GM19023 (cell line): ENCODE results near the gene GRB7.
"Not testable (repeated sequence)": the region's sequence is repeated elsewhere in the genome, so short reads cannot be mapped to it uniquely, and the experiment has no call there.

Source experiments
- ATAC-seq: cut with Tn5 transposase; IDR thresholded peaks from one replicate; pipeline ENCODE4 v1.9.1; 2021; ENCODE audit warnings: mild to moderate bottlenecking, moderate library complexity; ENCODE audit not compliant: unreplicated experiment

Gene GRB7

DNA sequence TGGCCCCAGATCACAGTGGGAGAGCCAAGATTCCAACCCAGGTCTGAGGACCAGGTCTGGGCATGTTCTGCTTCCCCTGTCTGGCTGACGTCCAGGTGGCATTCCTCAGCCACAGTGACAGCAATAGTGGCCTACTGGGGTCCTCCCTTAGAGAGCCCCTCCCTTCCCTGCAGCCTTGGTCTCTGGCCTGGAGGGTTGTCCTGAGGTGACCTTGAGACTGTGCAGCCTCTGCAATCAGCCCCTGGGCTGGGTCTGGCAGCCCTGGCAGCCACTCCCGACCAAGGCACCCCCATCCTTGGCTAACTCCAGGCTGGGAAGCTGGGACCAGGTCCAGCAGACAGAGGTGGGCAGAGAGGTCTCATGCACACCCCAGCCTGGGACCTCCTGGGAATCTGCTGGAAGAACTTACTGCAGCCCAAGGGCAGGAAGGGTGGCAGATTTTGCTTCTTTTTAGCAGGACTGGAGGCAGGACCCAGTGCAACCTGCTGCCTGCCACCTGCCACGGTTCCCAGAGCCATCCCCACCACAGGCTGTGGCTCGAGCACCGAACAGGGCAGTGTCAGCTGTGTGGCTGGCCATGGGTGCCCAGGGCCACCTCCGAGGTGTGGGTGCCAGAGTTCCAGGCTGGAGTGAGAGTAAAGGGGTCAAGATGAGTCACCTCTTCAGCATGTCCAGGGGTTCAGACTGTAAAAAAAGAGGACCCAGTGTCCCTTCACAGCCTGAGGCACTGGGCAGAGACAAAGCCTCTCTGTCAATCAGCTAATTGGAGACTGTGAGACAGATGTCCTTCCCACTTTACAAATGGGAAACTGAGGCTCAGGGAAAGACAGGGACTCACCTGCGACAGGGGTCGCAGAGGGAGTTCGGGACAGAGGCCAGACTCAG is 12.6 kb downstream of the GRB7 start:
- no peak for ATAC-seq

DNA sequence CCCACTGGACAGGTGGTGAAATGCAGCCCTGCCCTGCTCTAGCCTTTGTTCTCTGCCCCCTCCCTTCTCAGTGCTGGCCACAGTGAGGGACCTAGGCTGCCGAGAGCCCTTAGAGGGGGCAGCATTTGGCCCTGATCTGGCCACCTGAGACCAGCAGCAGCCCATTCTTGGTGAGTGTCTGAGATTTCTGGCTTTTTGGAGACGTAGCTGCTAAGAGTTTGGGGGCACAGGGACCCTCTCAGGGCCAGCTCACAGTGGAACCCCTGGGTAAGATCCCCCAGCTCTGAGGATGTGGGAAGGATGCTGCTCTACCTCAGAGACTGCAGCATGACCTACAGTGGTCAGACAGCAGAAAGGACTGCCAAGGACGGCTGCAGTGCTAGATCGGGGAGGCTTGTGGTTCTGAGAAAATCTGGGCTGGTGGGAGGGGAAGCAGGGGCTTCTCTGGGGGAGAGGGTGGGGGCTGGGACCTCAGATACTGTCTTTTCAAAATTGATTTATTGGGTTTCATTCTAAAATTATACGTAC is 13.3 kb downstream of the GRB7 start:
- no peak for ATAC-seq

DNA sequence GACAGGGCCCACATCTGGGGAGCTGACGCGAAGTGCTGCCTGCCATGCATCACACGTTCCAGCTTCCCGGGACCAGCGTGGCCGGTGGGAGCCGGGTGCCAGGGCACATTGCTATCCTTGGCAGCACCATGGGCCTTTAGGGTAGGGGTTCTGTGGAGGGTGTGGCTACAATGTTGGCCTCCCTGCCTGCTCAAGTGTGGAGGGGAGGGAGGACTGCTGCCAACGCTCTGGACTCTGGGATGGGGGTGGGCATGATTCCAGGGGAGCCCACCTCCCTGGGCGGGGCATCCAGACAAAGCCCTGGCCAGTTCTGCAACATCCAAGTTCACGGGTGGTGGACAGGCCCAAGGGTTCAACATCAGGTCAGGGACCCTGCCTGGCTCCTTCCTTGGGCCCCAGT is 13.9 kb downstream of the GRB7 start:
- no peak for ATAC-seq

DNA sequence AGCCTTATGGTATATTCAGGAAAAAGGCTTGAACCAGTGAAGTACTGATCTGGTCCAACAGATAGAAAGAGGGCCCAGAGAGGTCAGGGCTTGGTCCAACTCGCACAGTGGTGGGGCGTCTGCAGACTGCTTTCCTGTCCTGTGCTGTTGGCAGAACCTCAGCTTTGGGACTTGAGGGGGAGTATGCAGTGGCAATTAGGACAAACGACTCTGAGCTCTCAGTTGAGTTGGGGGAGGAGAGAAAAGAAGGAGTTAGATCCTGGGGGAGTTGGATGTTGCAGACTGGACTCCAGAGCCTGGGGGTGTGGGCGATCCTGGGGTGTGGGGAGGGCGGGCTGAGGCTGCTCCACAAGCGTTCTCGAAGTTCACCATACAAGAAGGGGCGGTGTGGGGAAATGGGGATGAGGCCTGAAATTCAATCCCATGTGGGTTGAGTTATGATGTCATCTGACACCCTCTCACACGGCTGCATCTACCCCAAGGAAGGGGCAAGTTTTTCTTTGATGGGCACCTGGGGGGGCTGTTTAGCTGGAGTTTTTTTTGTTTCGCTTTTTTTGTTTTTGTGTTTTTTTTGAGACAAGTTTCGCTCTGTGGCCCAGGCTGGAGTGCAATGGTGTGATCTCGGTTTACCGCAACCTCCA is 14.6 kb downstream of the GRB7 start:
- ATAC-seq: no peak

DNA sequence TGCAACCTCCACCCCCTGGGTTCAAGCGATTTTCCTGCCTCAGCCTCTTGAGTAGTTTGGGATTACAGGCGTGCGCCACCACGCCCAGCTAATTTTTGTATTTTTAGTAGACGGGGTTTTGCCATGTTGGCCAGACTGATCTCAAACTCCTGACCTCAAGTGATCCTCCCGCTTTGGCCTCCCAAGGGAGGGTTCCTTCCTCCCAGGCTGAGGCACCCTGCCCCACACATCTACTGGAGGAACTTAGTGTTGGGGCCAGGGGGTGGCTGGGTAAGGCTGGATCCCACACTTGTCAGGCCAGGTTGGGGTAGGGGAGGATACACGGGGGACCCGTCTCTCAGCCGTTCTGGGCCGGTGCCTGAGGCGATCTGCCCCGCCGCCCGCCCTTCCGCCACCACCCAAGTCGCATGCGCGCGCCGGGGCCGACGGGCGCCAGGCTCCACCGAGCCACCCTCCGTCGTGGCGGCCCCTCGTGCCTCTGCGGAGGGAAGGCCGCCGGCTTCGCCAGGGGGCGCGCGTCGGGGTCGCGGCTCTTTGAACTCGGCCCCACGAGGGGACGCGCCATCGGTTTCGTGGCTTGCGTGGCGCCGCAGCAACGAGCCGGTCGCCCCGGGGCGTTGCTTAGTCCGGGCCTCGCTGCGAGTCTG is 15.9 kb downstream of the GRB7 start:
- peak; percentile 16 for ATAC-seq

DNA sequence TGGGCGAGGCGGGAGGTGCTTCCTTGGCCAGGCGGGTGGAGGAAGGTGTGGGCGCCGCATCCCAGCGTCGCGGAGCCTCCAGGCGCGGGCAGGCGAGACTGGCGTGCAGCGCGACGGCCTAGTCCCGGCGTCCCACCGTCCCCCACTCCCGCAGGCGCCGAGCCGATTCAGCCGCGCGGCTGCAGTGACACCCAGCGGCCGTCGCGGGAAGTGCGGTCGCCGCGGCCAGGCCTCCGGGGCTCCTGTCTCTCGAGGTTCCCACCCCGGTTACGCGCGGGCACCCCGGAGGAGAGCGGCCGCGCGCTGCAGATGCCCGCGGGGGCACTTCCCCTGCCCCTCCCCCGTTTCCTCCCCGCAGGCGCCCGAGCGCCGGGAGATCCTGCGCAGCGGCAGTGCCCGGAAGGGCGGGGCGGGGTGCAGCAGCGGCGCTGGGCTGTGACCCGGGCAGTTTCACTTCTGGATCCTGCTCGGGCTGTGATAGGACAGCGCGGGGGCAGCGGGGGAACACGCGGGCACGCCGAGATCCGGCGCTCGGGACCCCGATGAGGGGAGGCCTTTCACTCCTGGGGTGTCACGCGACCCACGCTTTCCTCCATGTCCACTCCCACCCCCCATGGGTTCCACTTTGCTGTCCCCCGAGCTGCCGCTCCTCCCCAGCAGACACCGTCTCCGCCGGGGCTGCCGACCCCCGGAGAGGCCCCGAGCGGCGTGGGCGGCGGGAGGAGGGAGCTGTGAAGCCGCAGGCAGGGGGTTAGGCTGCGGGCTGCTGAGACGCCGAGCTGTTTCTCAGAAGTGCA is 16.6 kb downstream of the GRB7 start:
- ATAC-seq: peak; percentile 66

DNA sequence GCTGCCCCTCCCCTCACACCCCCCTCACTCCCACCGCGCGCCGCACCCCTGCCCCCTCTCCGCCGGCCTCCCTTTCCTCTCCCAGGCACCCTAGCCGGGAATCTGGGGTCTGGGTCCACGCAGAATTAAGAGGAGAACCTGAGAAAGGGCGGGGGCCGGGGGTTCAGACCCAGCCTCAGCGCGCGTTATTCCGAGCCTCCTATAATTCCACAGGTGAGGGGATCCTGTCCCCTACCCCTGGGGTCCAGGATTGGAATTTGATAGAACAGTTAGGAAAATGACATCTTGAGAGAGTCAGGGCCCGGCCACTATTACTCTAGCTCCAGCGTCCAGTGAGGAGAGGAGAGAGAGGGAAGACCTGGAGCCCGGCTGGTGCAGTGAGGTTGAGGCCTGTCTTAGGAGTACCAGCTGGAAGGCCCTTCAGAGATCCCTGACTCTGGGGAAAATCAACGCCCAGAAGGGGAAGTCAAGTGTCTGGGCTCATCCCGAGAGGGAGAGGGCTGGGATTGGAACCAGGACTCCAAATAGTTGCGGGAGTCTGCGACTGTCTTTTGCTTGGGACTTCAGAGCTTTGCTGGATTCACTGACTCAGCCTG is 17.3 kb downstream of the GRB7 start:
- ATAC-seq: no peak

DNA sequence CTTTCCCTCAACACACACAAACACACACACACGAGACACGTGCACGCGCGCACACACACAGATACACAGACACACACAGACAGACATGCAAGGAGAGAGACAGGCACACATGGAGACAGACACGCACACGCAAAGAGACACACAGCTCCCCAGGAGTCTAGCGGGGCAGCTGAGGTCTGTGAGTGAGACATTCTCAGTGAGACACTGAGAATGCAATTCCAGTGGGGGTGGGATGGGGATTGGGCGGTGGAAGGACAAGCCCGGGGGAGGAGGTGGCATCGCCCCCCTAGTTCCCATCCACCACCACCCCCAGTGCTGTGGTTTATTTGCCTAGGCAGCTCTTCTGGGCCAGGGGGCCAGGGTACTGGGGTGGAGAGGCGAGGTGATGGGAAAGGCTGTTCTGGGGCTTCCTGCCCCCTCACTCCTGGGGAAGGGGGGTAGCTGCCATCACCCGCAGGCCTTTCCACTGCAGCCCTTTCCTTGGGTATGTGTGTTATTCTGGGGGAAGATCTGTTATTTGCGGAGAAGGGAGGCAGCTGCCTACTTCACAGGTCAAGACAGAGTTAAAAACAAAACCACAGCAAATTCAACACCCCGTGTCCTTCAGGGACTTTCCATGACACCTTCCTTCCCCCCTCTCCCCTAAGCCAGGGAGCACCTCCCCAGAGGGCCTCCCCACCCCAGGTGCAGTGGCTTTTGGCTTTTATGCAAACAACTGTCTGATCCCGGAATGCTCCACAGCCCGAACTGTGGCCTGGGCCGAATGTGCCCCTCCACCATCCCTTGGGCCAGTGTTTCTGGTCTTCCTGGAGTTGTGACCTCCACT is 18.0 kb downstream of the GRB7 start:
- ATAC-seq: peak; percentile 16

DNA sequence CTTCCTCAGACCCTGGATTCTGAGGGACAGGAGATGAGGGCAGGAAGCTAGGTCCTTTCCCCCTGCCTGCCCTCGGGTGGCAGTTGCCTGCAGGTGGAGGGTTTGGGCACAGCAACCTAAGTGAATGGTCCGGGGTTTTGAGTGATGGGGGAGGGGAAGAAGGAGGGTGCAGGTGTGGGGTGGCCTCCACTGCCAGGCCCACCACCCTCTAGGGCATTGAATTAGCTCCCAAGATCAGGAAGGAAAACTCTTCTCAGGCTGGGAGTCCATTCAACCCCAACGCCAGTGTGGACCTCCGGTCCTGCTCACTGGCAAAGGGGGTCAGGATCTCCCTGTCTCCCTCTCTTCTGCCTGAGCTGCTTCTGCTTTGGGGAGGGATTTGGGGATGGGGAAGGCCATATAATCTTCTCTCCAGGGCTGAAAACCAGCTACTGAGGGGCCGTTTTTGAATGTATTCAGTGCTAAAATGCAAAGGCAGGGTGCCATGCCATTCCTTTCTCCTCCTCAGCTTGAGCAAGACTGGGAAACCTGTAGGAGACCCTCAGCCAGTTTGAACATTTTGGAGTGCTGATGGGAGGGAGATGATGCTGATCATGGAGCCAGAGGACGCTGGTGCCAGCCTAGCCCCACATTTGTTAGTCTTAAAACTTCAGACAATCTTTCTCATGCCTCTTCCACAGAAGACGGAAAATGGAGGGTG is 18.8 kb downstream of the GRB7 start:
- no peak for ATAC-seq

DNA sequence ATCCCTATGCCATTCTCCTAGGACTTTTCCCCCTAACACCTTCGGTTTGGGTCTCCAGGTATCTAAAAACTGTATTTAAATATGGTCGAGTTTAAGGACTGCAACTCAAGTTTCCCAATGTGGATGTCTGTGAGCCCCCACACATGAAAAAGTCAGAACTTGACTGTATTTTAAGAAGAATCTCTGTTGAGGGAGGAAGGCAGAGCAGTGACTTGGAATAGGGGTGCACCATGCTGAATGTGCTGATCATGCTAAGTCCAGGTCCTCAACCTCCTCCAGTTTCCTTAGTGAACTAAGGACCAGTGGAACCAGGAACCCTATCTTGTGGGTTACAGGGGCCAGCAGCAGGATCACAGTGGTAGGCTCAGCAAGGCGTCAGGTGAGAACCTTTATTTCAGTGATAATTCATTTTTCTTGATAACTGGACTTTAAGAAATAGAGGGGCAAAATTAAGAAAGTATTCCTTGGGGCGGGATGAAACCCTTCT is 19.5 kb downstream of the GRB7 start:
- ATAC-seq: no peak

DNA sequence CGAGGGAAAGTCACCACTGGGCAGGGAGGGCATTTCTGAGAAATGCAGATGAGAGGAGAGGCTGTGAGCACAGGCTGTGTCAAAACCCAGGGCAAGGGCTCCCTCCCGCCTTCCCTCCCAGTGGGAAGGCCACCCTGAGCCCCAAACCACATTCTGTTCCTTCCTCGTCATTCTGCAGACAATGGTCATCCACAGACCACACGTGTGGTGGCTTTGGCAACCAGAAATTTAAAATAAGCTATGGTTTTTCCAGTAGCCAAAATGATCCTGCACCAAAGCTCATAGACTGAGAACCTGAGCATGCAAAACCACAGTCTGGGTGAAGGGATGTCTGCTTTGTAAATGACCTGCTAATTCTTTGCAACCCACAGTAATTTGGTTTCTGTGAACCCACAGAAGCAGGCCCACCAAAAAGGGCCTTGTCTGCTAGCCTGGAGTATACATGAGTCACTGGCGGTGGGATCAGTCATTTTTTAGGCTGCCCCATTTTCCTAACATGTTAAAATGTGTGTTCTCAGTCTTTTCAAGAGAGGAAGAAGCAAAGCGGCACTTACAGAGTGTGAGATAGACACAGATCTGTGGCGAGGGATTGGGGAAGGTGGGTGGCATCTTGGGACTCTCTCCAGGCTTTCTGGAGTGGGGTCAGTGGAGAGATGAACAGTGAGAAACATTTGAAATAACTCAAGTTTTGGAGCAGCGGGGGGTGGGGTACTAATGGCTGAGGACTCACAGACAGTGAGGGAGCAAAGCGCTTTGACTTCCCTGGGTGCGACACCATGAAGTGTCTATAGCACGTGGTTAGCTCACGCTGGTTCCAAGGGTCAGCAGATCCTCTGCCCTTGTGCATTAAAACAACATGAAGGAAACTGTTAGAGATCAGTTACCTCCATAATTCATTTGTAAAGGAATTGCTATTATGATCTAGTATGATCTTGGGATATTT is 20.5 kb downstream of the GRB7 start:
- ATAC-seq: no peak

DNA sequence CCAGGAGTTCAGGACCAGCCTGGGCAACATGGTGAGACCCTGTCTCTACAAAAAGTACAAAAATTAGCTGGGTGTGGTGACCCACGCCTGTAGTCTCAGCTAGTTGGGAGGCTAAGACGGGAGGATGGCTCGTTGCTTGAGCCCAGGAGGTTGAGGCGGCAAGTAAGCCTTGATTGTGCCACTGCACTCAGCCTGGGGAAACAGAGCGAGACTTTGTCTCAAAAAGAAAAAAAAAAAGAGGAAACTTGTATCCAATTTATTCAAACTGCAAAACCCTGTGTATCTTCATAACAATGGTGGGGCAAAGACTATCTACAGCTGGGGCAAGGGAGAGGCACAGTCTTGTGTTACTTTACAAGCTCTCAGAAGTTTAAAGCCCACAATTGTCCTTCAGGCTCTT is 21.5 kb downstream of the GRB7 start:
- ATAC-seq: no peak

DNA sequence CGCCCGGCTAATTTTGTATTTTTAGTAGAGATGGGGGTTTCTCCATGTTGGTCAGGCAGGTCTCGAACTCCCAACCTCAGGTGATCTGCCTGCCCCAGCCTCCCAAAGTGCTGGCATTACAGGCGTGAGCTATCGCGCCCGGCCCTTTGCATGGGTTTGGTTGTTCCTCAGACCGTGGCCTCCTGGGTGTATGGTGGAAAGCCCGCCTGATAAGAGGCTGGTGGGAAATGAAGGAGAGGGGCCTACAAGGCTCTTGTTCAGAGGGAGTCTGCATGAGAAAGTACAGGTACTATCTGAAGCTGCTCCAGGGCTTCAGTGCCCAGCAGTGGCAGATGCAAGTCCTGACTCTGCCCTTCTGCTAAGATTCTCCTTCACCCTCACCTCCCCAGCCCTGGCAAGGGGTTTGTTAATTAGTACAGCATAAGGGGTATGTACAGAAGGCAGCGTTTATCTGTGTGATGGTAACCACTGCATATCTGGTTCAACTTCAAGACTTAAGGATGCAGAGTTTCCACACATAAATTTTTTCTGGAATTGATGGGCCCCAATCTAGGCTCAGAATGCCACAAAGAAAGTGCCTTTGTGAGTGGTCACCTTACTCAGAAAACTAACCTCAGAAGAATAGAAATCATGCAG is 24.2 kb downstream of the GRB7 start:
- no peak for ATAC-seq

DNA sequence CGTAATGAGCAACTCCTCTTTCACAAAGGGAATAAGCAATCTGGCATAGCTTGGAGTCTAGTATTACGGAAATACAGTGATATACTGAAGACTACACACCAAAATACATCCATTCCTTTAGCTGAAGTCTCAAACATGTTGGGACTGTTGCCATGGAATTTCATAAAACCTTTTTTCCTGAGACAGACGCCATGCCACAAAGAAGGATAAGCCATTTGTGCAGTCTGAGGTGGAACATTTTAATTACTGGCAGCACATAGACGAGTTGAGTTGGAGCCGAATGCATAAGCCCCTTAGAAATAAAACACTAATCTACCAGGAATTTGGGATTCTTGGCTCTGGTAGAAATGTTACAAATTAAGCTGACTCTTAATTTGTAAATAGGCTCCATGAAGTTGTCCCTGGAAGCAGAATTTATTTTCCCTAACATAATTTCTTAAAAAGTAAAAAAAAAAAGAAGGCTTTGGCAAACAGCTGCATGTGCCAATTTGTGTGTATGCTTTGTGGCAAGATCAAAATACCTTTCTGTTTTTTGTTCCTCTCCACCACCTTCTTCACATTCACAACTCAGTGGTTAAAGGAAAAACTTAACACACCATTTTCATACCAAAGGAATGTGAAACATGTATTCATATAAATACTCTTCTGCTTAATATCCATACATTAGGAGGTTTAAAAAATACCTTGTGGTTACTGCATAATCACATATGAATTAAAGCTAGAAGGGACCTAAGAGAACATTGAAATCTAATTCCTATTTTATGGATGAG is 25.5 kb downstream of the GRB7 start:
- ATAC-seq: no peak

DNA sequence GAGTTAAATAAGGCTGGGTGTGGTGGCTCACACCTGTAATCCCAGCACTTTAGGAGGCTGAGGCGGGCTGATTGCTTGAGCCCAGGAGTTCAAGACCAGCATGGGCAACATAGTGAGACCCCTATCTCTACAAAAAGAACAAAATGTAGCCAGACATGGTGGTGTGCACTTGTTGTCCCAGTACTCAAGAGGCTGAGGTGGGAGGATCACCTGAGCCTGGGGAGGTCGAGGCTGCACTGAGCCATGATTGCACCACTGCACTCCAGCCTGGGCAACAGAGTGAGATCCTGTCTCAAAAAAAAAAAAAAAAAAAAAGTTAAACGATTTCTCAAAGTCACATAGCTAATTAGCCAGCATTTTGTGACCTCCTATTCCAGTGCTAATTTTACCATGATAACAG is 26.4 kb downstream of the GRB7 start:
- not testable (repeated sequence) for ATAC-seq

DNA sequence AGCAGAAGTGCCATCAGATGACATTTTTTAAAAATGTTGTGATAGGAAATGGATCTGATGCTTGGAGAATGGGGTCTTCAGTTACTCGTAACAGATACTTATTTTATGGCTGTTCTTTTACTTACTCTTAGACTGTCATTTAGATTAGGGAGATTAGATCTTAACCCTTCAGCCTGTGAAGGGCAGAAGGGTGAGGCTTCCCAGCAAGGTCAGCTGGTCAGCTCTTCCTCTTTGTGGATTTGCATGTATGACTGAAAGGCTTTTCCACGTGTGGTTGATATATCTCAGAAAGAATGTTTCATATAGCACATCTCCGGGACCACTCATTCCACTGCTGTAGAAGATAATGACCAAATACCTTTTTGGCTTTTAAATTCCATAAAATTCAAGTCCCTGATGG is 27.4 kb downstream of the GRB7 start:
- no peak for ATAC-seq

DNA sequence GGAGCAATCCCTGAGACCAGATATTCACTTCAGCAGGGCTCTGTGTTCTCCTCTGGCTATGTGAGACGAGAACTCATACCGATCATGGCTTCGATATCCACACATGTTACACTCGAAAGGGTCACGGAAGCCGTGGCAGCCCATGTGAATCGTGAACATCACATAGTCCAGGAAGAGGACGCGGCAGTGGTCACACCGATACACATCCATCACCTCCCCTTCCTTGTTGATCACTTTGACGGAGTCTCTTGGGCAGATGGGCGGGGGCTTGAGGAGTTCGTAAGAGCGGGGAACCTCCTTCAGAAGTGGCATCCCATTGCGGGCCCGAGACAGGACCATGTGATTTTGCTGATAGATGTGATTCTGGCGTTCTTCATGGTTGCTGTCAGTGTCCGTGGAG is 28.0 kb downstream of the GRB7 start:
- no peak for ATAC-seq
